Activated effector memory CD4-positive, alpha-beta T cell treated with Interleukin-2 at 50 U/mL for 16 hours (primary cell): ENCODE measurements around the gene PHAF1.

Experiments used
- DNase-seq: peaks from one replicate; pipeline ENCODE4 v3.0.0-alpha.2; 2020

Gene PHAF1

GRCh38 chr16:67165121-67166078 is 55.7 kb downstream of the PHAF1 start:
- no peak for DNase-seq

GRCh38 chr16:67166110-67166547 is 56.4 kb downstream of the PHAF1 start:
- DNase-seq: no peak

GRCh38 chr16:67166598-67167168 is 56.9 kb downstream of the PHAF1 start:
- no peak for DNase-seq

DNA sequence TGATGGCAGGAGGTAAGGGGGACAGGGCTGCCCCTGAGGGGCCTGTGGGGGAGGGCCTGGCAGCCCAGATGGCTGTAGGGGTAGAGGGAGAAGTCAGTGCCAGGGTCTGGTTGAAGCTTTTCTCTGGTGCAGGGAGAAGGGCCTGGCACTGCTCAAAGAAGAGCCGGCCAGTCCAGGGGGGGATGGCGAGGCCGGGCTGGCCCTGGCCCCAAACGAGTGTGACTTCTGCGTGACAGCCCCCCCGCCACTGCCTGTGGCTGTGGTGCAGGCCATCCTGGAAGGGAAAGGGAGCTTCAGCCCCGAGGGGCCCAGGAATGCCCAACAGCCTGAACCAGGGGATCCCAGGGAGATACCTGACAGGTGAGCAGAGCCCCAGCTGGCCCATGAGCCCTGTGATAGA is 57.8 kb downstream of the PHAF1 start:
- DNase-seq: no peak

DNA sequence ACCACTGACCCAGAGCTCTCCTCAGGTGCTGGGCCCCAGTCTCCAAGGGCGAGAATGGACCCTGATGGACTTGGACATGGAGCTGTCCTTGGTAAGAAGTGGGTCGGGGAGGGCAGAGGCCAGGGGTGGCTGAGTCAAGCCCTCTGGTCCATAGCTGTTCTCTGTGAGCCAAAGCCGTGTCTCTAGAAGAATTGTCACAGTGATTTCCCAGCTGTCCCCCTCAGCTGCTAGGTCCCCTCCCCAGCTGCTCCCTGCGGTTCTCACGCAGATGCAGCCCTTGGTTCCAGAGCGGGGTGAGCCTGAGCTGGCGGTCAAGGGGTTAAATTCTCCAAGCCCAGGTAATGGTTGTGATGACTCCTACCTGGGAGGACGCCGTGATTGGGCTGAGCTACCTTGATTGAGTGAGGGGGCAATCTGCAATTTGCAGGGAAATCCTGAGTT is 59.3 kb downstream of the PHAF1 start:
- no peak for DNase-seq

GRCh38 chr16:67169642-67170167 is 60.0 kb downstream of the PHAF1 start:
- no peak for DNase-seq

- DNase-seq: no peak
Measured at GRCh38 chr16:67170168-67170948, 60.6 kb downstream of the PHAF1 start, which contains the start of gene NOL3. TSS of gene NOL3 (plus strand) at chr16:67170538.

DNA sequence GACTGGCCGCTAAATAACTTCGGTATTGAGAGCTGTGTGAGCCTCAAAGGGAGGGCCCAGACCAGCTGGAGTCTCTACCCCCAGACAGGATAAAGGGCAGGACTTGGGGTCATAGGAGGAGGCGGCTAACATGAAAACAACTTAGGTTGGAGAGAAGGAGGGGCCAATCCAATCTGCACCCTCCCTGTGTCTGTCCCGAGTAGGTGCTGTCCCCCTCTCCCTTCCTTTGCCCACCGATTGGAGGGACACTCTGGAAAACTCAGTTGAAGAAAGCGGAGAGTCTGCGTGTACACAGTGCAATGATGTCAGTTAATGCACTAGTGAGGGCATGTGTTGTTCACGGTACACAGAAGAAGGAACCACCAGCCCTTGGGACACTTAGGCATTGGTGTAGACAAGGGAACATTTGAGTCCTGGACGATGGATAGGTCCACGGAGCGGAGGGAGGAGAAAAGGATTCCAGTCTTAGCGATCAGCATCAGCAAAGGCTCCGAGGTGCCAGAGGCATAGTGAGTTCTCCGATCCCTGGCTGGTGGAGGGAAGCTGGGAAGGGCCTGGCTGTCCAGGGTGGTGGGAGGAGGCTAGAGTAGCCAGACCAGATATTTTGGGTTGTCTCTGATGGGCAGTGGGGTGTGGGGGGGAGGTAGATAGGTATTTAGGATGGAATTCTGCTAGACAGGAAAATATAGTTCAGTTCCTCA is 61.4 kb downstream of the PHAF1 start:
- no peak for DNase-seq

GRCh38 chr16:67173323-67173722 is 63.6 kb downstream of the PHAF1 start:
- no peak for DNase-seq

GRCh38 chr16:67173808-67174705 is 64.3 kb downstream of the PHAF1 start:
- DNase-seq: peak; percentile 63

DNA sequence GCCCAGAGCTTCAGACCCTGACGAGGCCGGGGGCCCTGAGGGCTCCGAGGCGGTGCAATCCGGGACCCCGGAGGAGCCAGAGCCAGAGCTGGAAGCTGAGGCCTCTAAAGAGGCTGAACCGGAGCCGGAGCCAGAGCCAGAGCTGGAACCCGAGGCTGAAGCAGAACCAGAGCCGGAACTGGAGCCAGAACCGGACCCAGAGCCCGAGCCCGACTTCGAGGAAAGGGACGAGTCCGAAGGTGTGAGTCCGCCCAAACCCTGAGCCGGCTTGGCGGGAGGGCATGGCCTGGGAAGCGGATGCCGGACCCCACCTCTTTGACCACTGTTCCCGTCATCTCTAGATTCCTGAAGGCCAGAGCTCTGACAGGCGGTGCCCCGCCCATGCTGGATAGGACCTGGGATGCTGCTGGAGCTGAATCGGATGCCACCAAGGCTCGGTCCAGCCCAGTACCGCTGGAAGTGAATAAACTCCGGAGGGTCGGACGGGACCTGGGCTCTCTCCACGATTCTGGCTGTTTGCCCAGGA is 65.0 kb downstream of the PHAF1 start:
- no peak for DNase-seq

DNA sequence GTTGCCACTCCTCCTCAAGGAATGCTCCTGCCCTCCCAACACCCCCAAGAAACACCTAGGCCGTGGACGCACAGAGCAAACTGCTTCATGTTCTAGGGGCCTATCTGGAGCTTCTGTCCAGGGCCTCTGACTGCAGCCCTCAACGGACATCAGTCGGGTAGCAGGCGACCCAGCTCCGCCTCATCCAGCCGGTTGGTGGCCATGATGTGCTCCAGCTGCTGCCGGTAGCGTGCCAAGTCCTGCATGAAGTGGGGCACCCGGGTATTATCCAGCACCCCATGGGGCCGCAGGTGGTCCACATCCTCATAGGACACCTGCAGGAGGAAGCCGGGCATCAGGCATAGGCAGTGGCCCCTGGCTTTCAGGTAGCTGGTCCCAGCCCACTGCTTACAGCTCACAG is 66.9 kb downstream of the PHAF1 start:
- DNase-seq: no peak

DNA sequence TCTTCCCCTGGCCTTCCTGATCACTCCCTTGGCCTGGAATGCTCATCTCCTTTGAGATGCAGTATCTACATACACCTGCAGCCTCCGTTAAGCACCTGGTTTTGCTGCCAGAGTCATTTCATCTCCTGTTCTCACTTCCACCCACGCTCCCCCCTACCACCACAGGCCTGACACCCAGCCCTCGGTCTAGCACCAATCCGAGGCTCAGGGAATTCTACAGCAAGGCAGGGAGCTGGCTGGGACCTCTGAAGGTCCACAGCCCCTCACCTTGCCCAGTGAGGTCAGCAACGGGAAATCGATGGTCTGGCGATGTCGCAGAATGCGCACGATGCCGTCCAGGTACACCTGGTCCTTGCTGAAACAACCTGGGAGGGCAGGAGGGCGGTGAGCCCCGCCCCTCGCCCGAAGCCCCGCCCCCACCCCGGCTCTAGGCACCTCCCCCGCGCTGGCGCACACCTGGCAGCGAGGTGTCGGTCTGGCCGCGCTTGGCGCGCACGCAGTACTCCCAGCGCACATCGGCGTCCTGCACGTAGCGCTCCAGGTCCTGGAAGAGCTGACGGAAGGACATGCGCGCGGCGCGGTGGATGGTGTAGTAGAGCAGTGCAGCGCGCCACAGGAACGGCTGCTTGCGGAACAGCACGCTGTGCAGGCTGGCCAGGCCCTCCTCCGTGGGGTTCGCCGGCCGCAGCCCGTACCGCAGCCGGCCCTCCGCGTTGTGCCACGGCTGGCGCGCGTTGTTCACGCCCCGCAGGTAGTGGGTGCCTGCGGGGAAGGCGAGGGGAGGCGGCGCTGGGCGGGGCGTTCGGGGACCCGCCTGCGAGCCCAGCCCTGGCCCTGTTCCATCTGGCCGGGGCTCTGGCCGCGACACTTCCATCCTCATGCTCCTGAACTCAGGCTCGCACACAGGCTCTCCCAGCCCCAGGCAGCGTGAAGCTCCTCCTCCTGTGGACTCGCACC is 68.3 kb downstream of the PHAF1 start:
- peak; percentile 57 for DNase-seq

DNA sequence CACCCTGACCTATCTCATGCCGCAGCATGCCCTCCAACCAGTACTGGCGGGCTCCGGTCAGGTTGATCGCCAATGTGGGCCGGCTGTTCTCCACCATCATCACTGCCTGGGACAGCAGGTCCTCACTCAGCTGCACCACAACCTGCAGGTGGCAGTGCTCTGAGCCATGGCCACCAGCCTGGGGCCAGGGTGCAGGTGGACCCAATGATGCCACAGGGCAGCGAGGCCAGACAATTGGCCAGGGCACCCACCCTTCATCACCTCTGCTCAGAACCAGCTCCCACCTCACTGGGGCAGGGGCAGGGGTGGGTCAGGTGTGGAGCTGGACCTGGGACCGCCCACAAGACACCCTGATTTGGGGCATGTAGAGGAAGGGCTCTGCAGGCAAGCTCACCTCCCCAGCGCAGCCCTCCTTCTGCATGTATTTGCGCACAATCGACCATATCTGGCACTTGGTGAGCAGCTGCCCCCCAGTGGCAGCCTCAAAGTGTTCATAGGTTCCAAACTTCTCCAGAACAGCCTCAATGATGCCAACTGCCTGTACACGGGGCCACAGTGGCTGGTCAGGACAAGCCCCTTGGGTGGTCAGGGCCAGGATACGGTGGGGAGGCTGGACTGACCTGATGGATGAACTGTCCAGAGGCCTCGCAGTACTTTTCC is 69.8 kb downstream of the PHAF1 start:
- no peak for DNase-seq

- DNase-seq: no peak
Measured at GRCh38 chr16:67180166-67180565, 70.4 kb downstream of the PHAF1 start.

DNA sequence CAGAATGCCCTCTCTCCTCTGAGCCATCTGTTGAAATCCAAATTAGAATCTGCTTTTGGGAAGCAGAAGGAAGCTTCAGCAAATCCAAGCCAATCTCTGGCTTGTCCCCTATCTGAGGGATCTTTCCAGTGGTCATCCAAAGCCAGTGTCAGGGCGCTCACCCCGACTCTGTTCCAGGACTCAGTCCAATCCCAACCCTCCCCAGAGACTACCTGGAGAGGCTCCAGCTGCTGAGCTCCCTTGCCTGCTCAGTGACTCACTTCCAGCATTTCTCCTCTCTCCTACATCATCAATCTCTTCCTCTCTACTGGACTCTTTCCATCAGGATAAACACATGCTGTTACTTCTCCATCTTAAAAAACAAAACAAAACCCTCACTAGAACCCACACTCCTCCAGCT is 71.6 kb downstream of the PHAF1 start:
- no peak for DNase-seq

DNA sequence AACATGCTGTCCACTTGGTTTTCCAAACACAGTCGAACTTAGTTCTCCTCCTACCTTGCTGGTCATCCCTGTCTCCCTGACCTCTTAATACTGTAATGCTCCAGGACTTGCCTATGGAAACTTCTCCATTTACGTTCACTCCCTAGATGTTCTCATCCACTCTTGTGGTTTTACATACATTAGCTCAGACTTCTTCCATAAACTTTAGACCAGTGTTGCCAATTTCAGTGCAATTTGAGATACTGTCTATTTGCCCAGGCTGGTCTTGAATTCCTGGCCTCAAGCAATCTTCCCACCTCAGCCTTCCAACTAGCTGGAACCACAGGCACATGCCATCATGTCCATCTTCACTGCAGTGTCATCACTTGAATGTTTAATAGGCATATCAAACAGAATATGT is 72.5 kb downstream of the PHAF1 start:
- no peak for DNase-seq

- DNase-seq: no peak
Measured at GRCh38 chr16:67183284-67183626, 73.5 kb downstream of the PHAF1 start.
